Ovary (tissue), 9 donors: ENCODE data around the gene HSPA9. TPM values are rescaled to one million over a fixed set of nuclear protein-coding genes. Genes with fewer than 3 reads are reported as not detected.

Source experiments
- DNase-seq, 5 donors: peaks; one replicate each; pipeline ENCODE4 v3.0.0-alpha.2; 2019 to 2020
- H3K27ac ChIP-seq, 2 donors: fragments of 200-600 bp; one replicate each; pipeline versions ENCODE4 v1.5.1 to v1.8.0; 2019 to 2022
- H3K27me3 ChIP-seq: fragments of 200-600 bp; one replicate; pipeline ENCODE4 v1.8.0; 2022
- H3K36me3 ChIP-seq: fragments of 200-600 bp; sonication (generic); one replicate; pipeline ENCODE4 v1.5.1; 2019
- H3K4me1 ChIP-seq: one replicate; pipeline ENCODE4 v1.8.1; 2013; ENCODE audit warnings: mild to moderate bottlenecking, moderate library complexity; ENCODE audit not compliant: insufficient read depth
- H3K4me3 ChIP-seq: fragments of 200-600 bp; sonication (generic); one replicate; pipeline ENCODE4 v1.5.1; 2017
- H3K9me3 ChIP-seq, 2 donors: fragments of 200-600 bp in 1 of 2; sonication (generic) in 1 of 2; one replicate each; pipeline versions ENCODE4 v1.5.1 to v1.8.1; 2013 to 2019; ENCODE audit warnings: mild to moderate bottlenecking in 1 of 2, moderate library complexity in 1 of 2
- EP300 ChIP-seq: sonication (generic); formaldehyde crosslinking; IDR thresholded peaks from one replicate; pipeline ENCODE4 v1.6.1; 2017; ENCODE audit warnings: antibody characterized with exemption
- POLR2A ChIP-seq: fragments of 450-650 bp; IDR thresholded peaks from one replicate; pipeline ENCODE4 v1.6.1; 2017; ENCODE audit warnings: antibody characterized with exemption, mild to moderate bottlenecking, moderate library complexity
- WGBS, 3 donors: extraction: QIAGEN DNeasy Blood & Tissue Kit in 1 of 3; methylation state at CpG; one replicate each; pipeline versions ENCODE4 v1.1.5 to v1.1.7; 2013 to 2017; 5-methylcytosine and 5-hydroxymethylcytosine counted together
- intact Hi-C, 4 donors: fragments of 100-400 bp; cut with DNase I; formaldehyde crosslinking; loops; one replicate each; pipeline versions ENCODE4 v1.11.0 to v1.15.1; 2022 to 2023
- polyA plus RNA-seq, 2 donors: library from polyadenylated mRNA; stranded (reverse); fragments of 200-250 nt in 1 of 2; fragments of 350-450 nt in 1 of 2; fragmentation: Illumina TruSeq in 1 of 2; extraction: RNeasy Lipid Tissue Mini Kit (QIAGEN cat#74804) in 1 of 2; gene quantifications; one replicate each; pipeline ENCODE4 v1.2.3, GENCODE V29; 2013 to 2014
- total RNA-seq, 7 donors: library from RNA; depleted of rRNA in 2 of 7; stranded (reverse); fragments of >200 nt in 2 of 7; fragmentation: NEBNext Ultra II Directional in 3 of 7; extraction: Animal tissue kit (Norgen Biotek cat#: 25700) in 3 of 7; gene quantifications; one replicate each; pipeline versions ENCODE4 v1.1.0 to v1.2.4, GENCODE V29; 2016 to 2023
- TF ChIP-seq, protein P1 (sequence below), 3 donors: fragments of 450-650 bp in 2 of 3; fragments of 200-600 bp in 1 of 3; IDR thresholded peaks; one replicate each; pipeline versions ENCODE4 v1.5.1 to v1.8.0; 2016 to 2022; ENCODE audit warnings: antibody characterized with exemption in 3 of 3, mild to moderate bottlenecking in 1 of 3
- donor health status: DM: no; HTN: no; CAD: no; lungs with moderate emphysema.
- donor health status: DM: no; HTN: no; CAD: no.
- donor health status: Bipolar disorder and iron deficiency.
- donor health status: DM: yes; HTN: yes; CAD: no.
- donor health status: DM: no; HTN: no; CAD: no.
- donor health status: DM: yes; HTN: yes; CAD: no.

HSPA9 gene
- total and polyA plus RNA-seq, 9 donors = 85.4 to 340 (median 180) TPM

DNA sequence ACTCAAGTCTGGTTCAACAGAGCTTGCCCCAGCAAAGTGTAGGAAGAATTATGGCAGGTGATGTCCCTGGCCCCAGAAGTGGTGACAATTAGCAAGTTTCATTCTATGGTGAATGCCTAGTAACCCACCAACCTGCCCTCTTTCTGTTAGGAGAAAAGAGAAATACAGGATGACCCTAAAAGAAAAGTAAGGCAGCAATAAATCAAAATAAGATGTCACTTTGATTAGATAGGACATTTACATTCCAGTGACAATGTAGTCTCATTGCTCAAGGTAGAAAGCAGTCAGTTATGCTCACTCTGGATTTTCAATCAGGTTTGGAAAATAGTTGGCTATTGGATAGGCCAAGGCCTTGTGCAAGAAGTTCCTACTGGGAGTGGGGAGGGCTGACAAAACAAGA, 5.6 kb upstream of the HSPA9 start:
- no peak for DNase-seq
- Histone ChIP-seq H3K27ac (no peak overlapping the region), H3K4me3 (no peak overlapping the region), H3K4me1 (no peaks in the 10 kb centered on the region), H3K36me3 (no peaks in the 10 kb centered on the region), H3K9me3 (no peaks in the 10 kb centered on the region), H3K27me3 (no peaks in the 10 kb centered on the region)
- no peak for TF ChIP-seq EP300
- TF ChIP-seq POLR2A = no peak
- TF ChIP-seq, protein P1, sequence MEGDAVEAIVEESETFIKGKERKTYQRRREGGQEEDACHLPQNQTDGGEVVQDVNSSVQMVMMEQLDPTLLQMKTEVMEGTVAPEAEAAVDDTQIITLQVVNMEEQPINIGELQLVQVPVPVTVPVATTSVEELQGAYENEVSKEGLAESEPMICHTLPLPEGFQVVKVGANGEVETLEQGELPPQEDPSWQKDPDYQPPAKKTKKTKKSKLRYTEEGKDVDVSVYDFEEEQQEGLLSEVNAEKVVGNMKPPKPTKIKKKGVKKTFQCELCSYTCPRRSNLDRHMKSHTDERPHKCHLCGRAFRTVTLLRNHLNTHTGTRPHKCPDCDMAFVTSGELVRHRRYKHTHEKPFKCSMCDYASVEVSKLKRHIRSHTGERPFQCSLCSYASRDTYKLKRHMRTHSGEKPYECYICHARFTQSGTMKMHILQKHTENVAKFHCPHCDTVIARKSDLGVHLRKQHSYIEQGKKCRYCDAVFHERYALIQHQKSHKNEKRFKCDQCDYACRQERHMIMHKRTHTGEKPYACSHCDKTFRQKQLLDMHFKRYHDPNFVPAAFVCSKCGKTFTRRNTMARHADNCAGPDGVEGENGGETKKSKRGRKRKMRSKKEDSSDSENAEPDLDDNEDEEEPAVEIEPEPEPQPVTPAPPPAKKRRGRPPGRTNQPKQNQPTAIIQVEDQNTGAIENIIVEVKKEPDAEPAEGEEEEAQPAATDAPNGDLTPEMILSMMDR (IDR thresholded peaks at IDR 0.05) = no peak
- intact Hi-C loops = loop anchor here in 2 of 4 donors (10.0 kb wide), 2 partner anchors 674 to 684 kb away; no protein-coding TSS in a partner anchor

- TF ChIP-seq, protein P1 (IDR thresholded peaks at IDR 0.05) = no peak
- 94 to 97% (median 96%) methylated on average over 2 of the region's 2 CpGs for WGBS, 3 donors
- Histone ChIP-seq H3K4me3 (no peak overlapping the region), H3K9me3 (no peaks in the 10 kb centered on the region), H3K27ac (no peak overlapping the region), H3K4me1 (no peaks in the 10 kb centered on the region), H3K27me3 (no peaks in the 10 kb centered on the region), H3K36me3 (no peaks in the 10 kb centered on the region)
- intact Hi-C loops = loop anchor here in 2 of 4 donors (10.0 kb wide), 2 partner anchors 675 to 685 kb away; no protein-coding TSS in a partner anchor
- DNase-seq = no peak
Measured at GRCh38 chr5:138580001-138580400, 4.8 kb upstream of the HSPA9 start.

DNA sequence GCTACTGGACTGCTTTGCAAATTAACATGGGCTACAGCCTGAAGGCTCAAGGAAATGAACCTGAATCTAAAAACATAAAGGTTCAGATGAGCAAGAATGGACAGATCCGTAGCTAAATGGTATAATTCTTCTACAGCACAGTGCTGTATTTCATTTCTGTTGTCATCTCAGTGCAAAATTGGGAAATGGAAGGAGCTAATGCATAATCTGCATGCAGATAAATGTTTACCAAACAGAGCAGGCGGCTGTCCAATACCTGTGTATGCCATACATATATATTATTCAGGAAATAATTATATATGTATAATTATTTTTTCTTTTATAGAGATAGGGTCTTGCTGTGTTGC, 4.3 kb upstream of the HSPA9 start:
- intact Hi-C loops = loop anchor here in 2 of 4 donors (5.0 to 10.0 kb wide), 2 partner anchors 173 to 175 kb away; partner anchors contain the start of gene CTNNA1 (in 2 of the 2)
- Histone ChIP-seq H3K4me1 (no peaks in the 10 kb centered on the region), H3K27ac (no peak overlapping the region)

DNA sequence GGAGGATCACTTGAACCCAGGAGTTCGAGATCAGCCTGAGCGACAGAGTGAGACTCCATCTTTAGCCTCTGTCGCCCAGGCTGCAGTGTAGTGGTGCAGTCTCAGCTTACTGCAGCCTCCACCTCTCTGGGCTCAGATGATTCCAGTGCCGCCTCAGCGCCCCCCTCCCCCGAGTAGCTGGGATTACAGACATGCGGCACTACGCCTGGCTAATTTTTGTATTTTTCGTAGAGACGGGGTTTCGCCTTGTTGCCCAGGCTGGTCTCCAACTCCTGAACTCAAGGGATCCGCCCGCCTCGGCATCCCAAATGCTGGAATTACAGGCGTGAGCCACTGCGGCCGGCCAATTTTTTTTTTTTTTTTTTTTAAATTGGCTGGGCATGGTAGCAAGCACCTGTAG, 2.3 kb upstream of the HSPA9 start:
- TF ChIP-seq, protein P1 (IDR thresholded peaks at IDR 0.05) = no peak
- TF ChIP-seq EP300 (no peak), POLR2A (no peak)
- DNase-seq = peak in 1 of 5 donors; percentile 41
- Histone ChIP-seq H3K27ac (no peak overlapping the region), H3K4me1 (peaks cover 1% of the 10 kb centered on the region), H3K4me3 (no peak overlapping the region), H3K36me3 (no peaks in the 10 kb centered on the region), H3K9me3 (no peaks in the 10 kb centered on the region), H3K27me3 (no peaks in the 10 kb centered on the region)
- intact Hi-C loops = loop anchor here in 2 of 4 donors (5.0 to 10.0 kb wide), 2 partner anchors 175 to 177 kb away; partner anchors contain the start of gene CTNNA1 (in 2 of the 2)
- 92 to 94% (median 94%) methylated on average over 17 of the region's 17 CpGs for WGBS, 3 donors

More for the DNA sequence above, 4.3 kb upstream of the HSPA9 start:
- TF ChIP-seq POLR2A (no peak), EP300 (no peak)
- TF ChIP-seq, protein P1 (IDR thresholded peaks at IDR 0.05) = no peak
- Histone ChIP-seq H3K9me3 (no peaks in the 10 kb centered on the region), H3K36me3 (no peaks in the 10 kb centered on the region), H3K27me3 (no peaks in the 10 kb centered on the region), H3K4me3 (no peak overlapping the region)
- no peak for DNase-seq
- WGBS, 3 donors = 41 to 47% (median 45%) methylated on average over 2 of the region's 2 CpGs
